Keratinocyte (primary cell): Measurements from ENCODE around the gene RYR1.
A peak's percentile ranks its signal among the peaks of the same experiment; 100 is the strongest.

ENCODE experiments used
- CTCF ChIP-seq, 3 experiments: IDR thresholded peaks in 1 of 3; conservative IDR thresholded peaks in 1 of 3; optimal IDR thresholded peaks in 1 of 3; 2 replicates in 2 of 3; 3 replicates in 1 of 3; pipeline versions ENCODE3 to v1.5.1; 2011; ENCODE audit warnings: low read length in 3 of 3, mild to moderate bottlenecking in 3 of 3, moderate library complexity in 2 of 3, control low read depth in 1 of 3, inconsistent platforms in 1 of 3; ENCODE audit not compliant: insufficient read depth in 2 of 3; ENCODE audit errors: extremely low read depth in 1 of 3
- EZH2 ChIP-seq: IDR thresholded peaks from one replicate; pipeline ENCODE4 v1.6.1; 2012; ENCODE audit warnings: inconsistent platforms, mild to moderate bottlenecking, low read length, moderate library complexity

- TF ChIP-seq CTCF (optimal IDR thresholded peaks at IDR 0.05 in 1 of 3, IDR thresholded peaks at IDR 0.05 in 1 of 3, conservative IDR thresholded peaks at IDR 0.05 in 1 of 3; ENCODE audit: extremely low read depth in 1 of 3, insufficient read depth in 2 of 3, low read length in 3 of 3): peak; percentile 32 to 56 (median 54)
- TF ChIP-seq EZH2: no peak
These were observed 49.1 kb upstream of the RYR1 start for GRCh38 chr19:38384209-38385027.
